LoVo (cell line): Measurements from ENCODE around the gene NCKAP5.

ENCODE experiments used
- DNase-seq: peaks from one replicate; pipeline ENCODE4 v3.0.0-alpha.2; 2016; ENCODE audit warnings: low spot score

The NCKAP5 gene

GRCh38 chr2:133143645-133144044 lies 424.6 kb downstream of the NCKAP5 start:
- no peak for DNase-seq

GRCh38 chr2:133142087-133142486 lies 426.2 kb downstream of the NCKAP5 start:
- no peak for DNase-seq

GRCh38 chr2:133140620-133141019 lies 427.6 kb downstream of the NCKAP5 start:
- no peak for DNase-seq

- DNase-seq = no peak
Observed at GRCh38 chr2:133139847-133140533, 428.3 kb downstream of the NCKAP5 start.

- DNase-seq = no peak
Observed at GRCh38 chr2:133138693-133139092, 429.6 kb downstream of the NCKAP5 start.

DNA sequence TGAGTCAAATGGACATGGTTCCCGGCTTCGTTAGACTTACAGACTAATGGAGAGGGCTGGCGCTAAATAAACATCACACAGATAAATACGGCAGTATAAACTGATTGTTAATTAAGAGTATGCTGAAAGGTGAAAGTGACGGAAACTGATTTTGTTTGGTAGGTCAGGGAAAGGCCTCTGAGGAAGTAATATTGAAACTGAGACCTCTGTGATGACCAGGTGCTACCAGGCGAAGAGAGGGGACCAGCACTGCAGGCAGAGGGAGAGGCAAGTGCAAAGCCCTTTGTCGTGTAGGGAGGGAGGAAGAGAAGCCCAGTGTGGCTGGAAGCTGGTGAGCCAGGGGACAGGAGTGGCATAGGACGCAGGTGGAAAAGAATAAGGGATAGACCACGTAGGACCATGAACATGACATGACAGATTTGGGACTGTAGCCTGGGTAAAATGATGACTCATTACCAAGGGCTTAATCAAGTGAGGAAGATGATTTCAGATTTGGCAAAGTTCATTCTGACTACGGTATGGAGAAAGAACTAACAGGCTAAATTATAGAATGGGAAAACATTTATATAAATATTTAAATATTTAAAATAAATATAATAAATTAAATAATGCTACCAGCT lies 433.1 kb downstream of the NCKAP5 start:
- DNase-seq = no peak

GRCh38 chr2:133130548-133131246 lies 437.6 kb downstream of the NCKAP5 start:
- DNase-seq = no peak

- no peak for DNase-seq
Observed at GRCh38 chr2:133124446-133124845, 443.8 kb downstream of the NCKAP5 start.

DNA sequence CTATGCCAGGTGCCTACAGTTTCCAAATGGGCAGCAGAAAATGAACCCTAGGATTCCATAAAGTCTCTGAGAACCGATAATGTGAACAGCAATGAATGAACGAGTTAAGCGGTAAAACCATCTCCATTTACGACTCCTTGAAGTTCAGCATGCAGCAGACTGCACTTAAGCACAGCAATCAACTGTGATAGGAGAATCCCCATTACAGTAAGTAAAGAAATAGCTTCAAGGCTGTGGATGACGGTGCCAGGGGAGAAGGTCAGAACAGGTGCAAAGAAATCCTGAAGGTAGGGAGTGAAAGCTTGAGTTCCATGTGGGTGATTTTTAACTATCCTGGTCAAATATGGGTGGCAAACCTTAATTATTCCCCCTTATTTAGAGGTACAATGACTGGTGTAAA lies 444.4 kb downstream of the NCKAP5 start:
- no peak for DNase-seq

DNA sequence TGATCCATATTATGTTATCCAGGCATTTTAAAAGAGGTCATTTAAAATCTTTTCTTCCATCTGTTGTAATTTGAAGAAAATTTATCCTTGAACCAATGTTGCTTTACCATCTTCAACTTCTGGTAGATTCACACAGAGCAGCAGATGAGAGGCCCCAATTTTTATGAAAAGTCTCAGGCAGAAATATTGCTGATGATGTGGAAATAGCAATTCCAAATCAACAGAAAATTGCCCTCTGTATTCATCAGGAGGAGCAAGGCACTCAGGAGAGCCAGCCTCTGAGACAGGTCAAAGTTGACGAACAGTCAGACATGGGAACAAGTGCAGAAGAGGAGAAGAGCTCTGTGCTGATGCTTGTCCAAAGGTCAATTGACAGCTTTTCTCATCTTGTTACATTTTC lies 444.9 kb downstream of the NCKAP5 start:
- DNase-seq = no peak

GRCh38 chr2:133122529-133122928 lies 445.7 kb downstream of the NCKAP5 start:
- no peak for DNase-seq

DNA sequence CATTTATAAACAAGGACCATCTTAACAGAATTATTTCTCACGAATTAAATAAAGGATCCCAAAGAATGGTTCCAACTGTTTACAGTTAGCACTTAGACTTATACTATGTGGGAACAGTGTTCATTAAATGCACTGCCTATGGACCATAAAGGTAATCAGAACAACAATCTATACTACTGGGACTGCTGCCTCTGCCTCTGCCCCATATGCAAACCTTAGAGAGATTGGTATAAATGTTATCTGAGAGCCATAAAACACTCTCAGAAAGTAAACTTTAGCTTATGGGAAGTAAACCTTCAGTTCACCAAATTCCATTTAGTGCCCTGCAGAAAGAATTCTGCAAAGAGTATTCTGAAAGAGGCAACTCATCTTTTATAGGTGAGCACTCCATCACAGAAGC lies 448.0 kb downstream of the NCKAP5 start:
- no peak for DNase-seq

GRCh38 chr2:133110201-133110600 lies 458.1 kb downstream of the NCKAP5 start:
- no peak for DNase-seq

DNA sequence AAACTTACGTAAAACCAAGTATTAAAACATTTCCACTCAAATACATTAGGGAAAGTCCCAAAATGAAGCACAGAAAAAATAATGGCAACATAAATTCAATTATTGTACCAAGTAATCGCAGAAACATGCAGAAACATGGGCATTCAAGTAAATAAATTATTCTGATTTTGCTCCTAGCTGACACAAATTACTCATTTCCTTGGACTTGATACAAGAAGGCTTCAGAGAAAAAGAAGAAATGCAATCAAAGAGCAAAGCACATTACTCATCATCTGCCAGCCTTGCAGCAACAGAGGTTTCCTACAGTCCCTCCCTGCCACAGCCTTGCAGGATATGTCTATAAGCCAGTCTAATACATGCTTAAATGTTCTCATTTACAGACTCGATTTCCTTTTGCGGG lies 458.5 kb downstream of the NCKAP5 start:
- DNase-seq = no peak

- DNase-seq = no peak
Observed at GRCh38 chr2:133107058-133107815, 461.0 kb downstream of the NCKAP5 start.

- no peak for DNase-seq
Observed at GRCh38 chr2:133104871-133105270, 463.4 kb downstream of the NCKAP5 start.

- DNase-seq = no peak
Observed at GRCh38 chr2:133098787-133099186, 469.5 kb downstream of the NCKAP5 start.

GRCh38 chr2:133097666-133098065 lies 470.6 kb downstream of the NCKAP5 start:
- DNase-seq = no peak

DNA sequence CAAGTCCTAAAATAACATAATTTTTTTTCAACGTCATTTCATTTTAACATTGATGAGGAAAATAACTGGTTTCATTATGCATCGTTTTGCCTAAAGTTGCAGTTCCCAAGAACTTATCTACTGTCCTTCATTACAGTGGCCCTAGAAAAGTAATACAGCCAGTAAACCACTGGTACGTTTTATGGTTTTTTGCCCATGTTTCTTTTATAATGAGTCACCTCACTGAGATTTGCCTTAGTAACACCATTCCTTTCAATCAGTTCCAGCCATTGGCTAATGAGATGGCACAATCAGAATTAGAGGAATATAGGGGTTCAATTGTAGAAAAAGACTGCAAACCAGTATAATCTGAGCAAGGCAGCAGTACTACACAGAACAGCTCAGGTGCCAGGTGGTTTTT lies 475.7 kb downstream of the NCKAP5 start:
- no peak for DNase-seq

DNA sequence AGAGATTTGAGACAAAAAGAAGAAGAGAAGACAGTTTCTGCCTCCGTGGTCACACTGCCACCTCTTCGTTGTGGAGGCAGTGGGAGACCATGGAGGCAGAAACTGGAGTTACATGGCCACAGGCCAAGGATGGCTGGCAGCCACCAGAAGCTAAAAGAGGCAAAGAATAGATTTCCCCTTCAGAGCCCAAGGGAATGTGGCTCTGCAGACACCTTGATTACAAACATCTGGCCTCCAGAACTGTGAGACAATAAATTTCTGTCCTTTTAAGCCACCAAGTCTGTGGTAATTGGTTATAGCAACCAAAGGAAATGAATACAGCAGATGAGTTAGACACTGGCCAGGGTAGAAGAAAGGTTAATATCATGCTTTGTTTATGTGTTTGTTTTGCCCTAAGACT lies 477.9 kb downstream of the NCKAP5 start:
- DNase-seq = no peak

DNA sequence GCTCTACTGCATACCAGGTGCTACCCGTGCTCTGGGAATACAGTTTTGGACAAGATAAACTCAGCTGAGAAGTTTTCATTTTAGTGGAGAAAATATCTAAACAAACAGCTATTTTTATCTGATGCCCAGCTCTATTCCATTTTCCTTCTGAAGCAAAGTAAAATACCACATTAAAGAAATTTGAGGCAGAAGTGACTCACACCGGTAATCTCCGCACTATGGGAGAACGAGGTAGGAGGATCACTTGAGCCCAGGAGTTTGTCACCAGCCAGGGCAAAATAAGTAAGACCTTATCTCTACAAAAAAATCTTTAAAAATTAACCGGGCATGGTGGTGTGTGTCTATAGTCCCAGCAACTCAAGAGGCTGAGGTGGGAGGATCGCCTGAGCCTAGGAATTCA lies 482.1 kb downstream of the NCKAP5 start:
- DNase-seq = no peak

DNA sequence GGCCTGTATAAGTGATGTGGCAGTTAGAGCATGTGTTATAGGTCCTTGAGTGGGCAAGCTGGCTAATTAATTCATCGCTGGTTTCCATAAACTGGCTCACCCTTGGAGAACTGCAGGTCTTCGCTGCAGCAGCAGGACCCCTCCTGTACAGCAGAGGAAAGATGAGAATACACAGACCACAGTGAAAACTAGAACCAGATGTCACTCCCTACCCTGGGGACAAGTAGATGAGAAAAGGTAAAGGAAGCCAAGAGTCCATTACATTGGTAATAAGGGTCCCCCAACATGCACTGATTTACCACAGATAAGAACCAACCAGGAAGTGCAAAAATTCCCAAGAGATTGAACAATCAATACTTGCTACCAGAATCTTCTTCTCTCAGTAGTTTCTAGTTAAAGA lies 482.6 kb downstream of the NCKAP5 start:
- no peak for DNase-seq

DNA sequence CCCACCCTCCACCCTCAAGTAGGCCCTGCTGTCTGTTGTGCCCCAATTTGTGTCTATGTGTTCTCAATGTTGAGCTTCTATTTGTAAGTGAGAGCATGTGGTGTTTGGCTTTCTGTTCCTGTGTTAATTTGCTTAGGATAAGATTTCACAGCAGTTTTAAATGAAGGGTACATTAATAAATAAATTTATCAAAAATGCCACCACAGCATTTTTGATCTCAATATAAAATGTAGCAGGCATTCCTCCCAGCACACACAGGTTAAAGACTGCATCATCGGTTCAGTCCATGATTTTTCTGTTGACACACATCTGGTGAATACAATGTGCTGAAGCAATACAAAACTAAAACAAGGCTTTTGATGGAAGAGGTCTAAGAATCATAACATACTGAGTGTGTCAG lies 486.2 kb downstream of the NCKAP5 start:
- DNase-seq = no peak
